Natural killer cell (primary cell): ENCODE measurements around the gene CRYBA2. TPM values are rescaled to one million over a fixed set of nuclear protein-coding genes. Genes with fewer than 3 reads are reported as not detected.

ENCODE experiments used
- ATAC-seq, 3 donors: fragments of 150-1000 bp in 2 of 3; fragments of 200-7000 bp in 1 of 3; cut with Tn5 transposase; 1 replicate in 1 of 3; 2 replicates in 2 of 3; pipeline ENCODE4 v1.10.0; 2021; ENCODE audit warnings: mild to moderate bottlenecking in 2 of 3, moderate library complexity in 2 of 3
- DNase-seq, 2 donors: peaks; one replicate each; pipeline versions ENCODE4 v3.0.0 to v3.0.0-alpha.2; 2013 to 2021; ENCODE audit warnings: mixed read lengths in 1 of 2
- H3K27ac ChIP-seq: one replicate; pipeline ENCODE4 v1.5.1; 2013; ENCODE audit warnings: mild to moderate bottlenecking, low read length
- H3K27me3 ChIP-seq: one replicate; pipeline ENCODE4 v1.6.1; 2013; ENCODE audit warnings: low read length; ENCODE audit not compliant: control insufficient read depth, insufficient read depth
- H3K36me3 ChIP-seq: one replicate; pipeline ENCODE4 v1.6.1; 2013; ENCODE audit warnings: low read length; ENCODE audit not compliant: control insufficient read depth, insufficient read depth
- H3K4me1 ChIP-seq: one replicate; pipeline ENCODE4 v1.6.1; 2013; ENCODE audit warnings: low read length; ENCODE audit not compliant: control insufficient read depth, insufficient read depth
- H3K4me3 ChIP-seq: one replicate; pipeline ENCODE4 v1.5.1; 2013; ENCODE audit warnings: low read length
- H3K9me3 ChIP-seq: one replicate; pipeline ENCODE4 v1.6.1; 2013; ENCODE audit warnings: low read length; ENCODE audit not compliant: control insufficient read depth, insufficient read depth
- H3K27ac Mint-ChIP-seq, 2 donors: one replicate each; pipeline ENCODE4 v1.8.0; 2022; ENCODE audit warnings: mild to moderate bottlenecking in 2 of 2, mixed read lengths in 2 of 2, moderate library complexity in 1 of 2
- H3K27me3 Mint-ChIP-seq, 2 donors: one replicate each; pipeline ENCODE4 v1.8.0; 2022; ENCODE audit warnings: low read depth in 2 of 2, mixed read lengths in 2 of 2
- H3K36me3 Mint-ChIP-seq: one replicate; pipeline ENCODE4 v1.8.0; 2022; ENCODE audit warnings: mixed read lengths
- H3K4me1 Mint-ChIP-seq, 2 donors: one replicate each; pipeline ENCODE4 v1.8.0; 2022; ENCODE audit warnings: mixed read lengths in 2 of 2
- H3K4me3 Mint-ChIP-seq: one replicate; pipeline ENCODE4 v1.8.0; 2022; ENCODE audit warnings: mild to moderate bottlenecking, moderate library complexity, mixed read lengths
- H3K9me3 Mint-ChIP-seq, 2 donors: one replicate each; pipeline ENCODE4 v1.8.0; 2022; ENCODE audit warnings: mixed read lengths in 2 of 2
- CTCF ChIP-seq: fragments of 200-600 bp; IDR thresholded peaks from one replicate; pipeline ENCODE4 v1.8.0; 2022; ENCODE audit warnings: antibody characterized with exemption
- WGBS: methylation state at CpG from one replicate; pipeline ENCODE4 v1.1.7; 2013; ENCODE audit warnings: missing lambda C conversion rate; ENCODE audit not compliant: insufficient coverage; 5-methylcytosine and 5-hydroxymethylcytosine counted together
- intact Hi-C: fragments of 100-400 bp; cut with micrococcal nuclease; formaldehyde crosslinking; loops from one replicate; pipeline ENCODE4 v1.14.2; 2022
- total RNA-seq, 4 donors: library from RNA; stranded (reverse); fragments of 120-200 nt in 1 of 4; gene quantifications; one replicate each; pipeline versions ENCODE4 v1.2.3 to v1.2.4, GENCODE V29; 2013 to 2022

CRYBA2 gene
- total RNA-seq, 3 donors from 2014 or later (not counting 1 experiment from before 2014, with no cell fraction given), result not detected

DNA sequence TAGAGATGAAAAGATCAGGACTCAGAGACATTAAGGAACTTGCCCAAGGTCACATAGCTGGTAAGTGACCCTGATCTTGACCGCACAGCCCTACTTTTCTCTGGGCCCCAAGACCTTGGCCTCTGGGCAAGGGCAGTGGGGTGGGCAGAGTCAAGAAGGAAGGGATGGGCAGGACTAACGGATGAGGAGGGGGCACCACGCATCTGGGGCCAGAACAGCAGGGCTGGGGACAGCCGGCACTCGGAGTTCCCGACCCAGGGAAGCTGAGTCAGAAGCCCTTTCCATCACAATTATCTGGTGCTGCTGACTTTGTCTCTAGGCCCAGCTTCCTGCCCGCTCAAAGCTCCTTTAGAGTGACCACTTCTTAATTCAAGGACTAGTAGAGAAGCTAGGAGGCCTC, 33.7 kb upstream of the CRYBA2 start:
- Histone ChIP-seq H3K4me3 (no peak overlapping the region), H3K27ac (no peak overlapping the region), H3K36me3 (no peaks in the 10 kb centered on the region), H3K9me3 (no peaks in the 10 kb centered on the region), H3K27me3 (no peaks in the 10 kb centered on the region), H3K4me1 (no peaks in the 10 kb centered on the region)
- intact Hi-C loops, result no loop called here
- DNase-seq (no peak), ATAC-seq (no peak)
- H3K27me3 Mint-ChIP-seq, result peaks cover 0 to 3% of the 10 kb centered on the region in 2 donors
- H3K27ac Mint-ChIP-seq, result no peak overlapping the region
- no peak overlapping the region for H3K4me3 Mint-ChIP-seq
- H3K36me3 Mint-ChIP-seq, result no peaks in the 10 kb centered on the region
- no peaks in the 10 kb centered on the region for H3K9me3 Mint-ChIP-seq
- H3K4me1 Mint-ChIP-seq, result no peaks in the 10 kb centered on the region
- TF ChIP-seq CTCF, result no peak
- 80% methylated on average over 7 of the region's 7 CpGs for WGBS

DNA sequence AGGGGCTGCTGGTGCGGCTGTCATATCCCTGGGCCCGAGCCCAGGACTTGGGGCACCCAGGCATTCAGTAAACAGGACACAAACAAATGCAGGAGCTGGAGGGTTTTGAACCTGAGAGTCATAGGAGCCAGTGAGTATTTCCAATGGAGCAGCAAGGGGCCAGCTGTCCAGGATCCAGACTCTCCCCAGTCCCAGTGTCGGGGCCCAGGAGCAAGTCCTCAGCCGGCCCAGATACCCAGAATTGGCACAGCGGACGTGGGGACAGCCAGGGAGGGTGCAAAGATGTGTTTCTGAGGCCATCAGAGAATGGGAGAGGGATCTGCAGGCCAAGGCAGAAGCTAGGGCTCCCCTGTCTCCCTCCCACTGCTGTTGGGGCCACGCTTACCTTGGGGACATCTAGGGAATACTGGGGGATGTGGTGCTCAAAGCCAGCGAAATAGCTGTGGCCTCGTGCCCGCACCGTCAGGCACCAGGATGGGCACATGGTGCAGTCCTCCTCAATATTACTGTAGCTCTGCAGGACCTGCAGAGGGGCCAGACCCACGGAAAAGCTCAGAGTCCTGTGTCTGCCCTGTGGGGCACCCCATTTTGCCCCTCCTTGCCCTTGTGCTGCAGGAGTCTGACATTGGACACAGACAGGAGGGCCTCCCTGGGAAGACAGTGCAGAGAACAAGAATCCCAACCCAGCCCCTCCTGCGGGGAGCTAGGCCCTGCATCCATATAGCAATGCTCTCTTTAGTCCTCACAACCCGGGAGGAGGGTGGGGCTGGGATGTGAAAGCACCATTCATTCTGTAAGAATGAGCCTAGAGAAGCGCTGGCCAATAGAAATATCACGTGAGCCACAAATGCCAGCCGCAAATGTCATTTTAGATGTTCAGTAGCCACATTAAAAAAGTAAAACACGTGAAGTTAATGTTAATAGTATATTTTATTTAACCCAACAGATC, 32.7 kb upstream of the CRYBA2 start:
- Histone ChIP-seq H3K9me3 (no peaks in the 10 kb centered on the region), H3K36me3 (no peaks in the 10 kb centered on the region), H3K4me1 (no peaks in the 10 kb centered on the region), H3K27me3 (no peaks in the 10 kb centered on the region), H3K4me3 (no peak overlapping the region), H3K27ac (no peak overlapping the region)
- Mint-ChIP-seq H3K9me3 (no peaks in the 10 kb centered on the region), H3K27ac (no peak overlapping the region), H3K4me1 (no peaks in the 10 kb centered on the region), H3K27me3 (peaks cover 0 to 3% of the 10 kb centered on the region in 2 donors), H3K4me3 (no peak overlapping the region), H3K36me3 (no peaks in the 10 kb centered on the region)
- intact Hi-C loops, result no loop called here
- WGBS, result 85% methylated on average over 15 of the region's 18 CpGs
- no peak for TF ChIP-seq CTCF
- no peak for DNase-seq
- no peak for ATAC-seq

- no peak overlapping the region for H3K27ac ChIP-seq
- H3K36me3 Mint-ChIP-seq, result no peaks in the 10 kb centered on the region
- H3K36me3 ChIP-seq, result no peaks in the 10 kb centered on the region
- DNase-seq, result no peak
- no peak overlapping the region for H3K4me3 ChIP-seq
- H3K27me3 ChIP-seq, result no peaks in the 10 kb centered on the region
- TF ChIP-seq CTCF, result no peak
- H3K4me1 ChIP-seq, result no peaks in the 10 kb centered on the region
- H3K27ac Mint-ChIP-seq, result no peak overlapping the region
- ATAC-seq, result no peak
- H3K4me1 Mint-ChIP-seq, result no peaks in the 10 kb centered on the region
- 79% methylated on average over 10 of the region's 11 CpGs for WGBS
- H3K4me3 Mint-ChIP-seq, result no peak overlapping the region
- no peaks in the 10 kb centered on the region for H3K9me3 Mint-ChIP-seq
- no peaks in the 10 kb centered on the region for H3K27me3 Mint-ChIP-seq
- intact Hi-C loops, result no loop called here
- no peaks in the 10 kb centered on the region for H3K9me3 ChIP-seq
Measured at GRCh38 chr2:219024059-219024458, 30.8 kb upstream of the CRYBA2 start.
